H1 (cell line): ENCODE results near the gene LHFPL2. TPM values are rescaled to one million over a fixed set of nuclear protein-coding genes. Genes with fewer than 3 reads are reported as not detected.

Source experiments
- CTCF ChIA-PET: fragments of 300-600 bp; sonication (Branson Sonifier 250); formaldehyde crosslinking; loops from one replicate; lab custom pipeline; 2021; ENCODE audit not compliant: partially characterized antibody; lab: Charles Lee
- POLR2A ChIA-PET: fragments of 300-600 bp; sonication (Branson Sonifier 250); formaldehyde crosslinking; loops from one replicate; lab custom pipeline; 2021; ENCODE audit warnings: inconsistent platforms; ENCODE audit not compliant: partially characterized antibody; lab: Charles Lee
- DNase-seq, 2 experiments: peaks; one replicate each; pipeline versions ENCODE4 v3.0.0 to v3.0.0-alpha.2; 2010 to 2022; ENCODE audit warnings: low spot score in 2 of 2, low read depth in 1 of 2, mixed read lengths in 1 of 2
- FAIRE-seq: peaks from 2 replicates; lab custom pipeline; 2011; peaks lifted over from hg19 to GRCh38; lab: Jason Lieb, UNC
- H2AFZ ChIP-seq: 2 replicates; pipeline ENCODE4 v1.8.1; 2012; ENCODE audit warnings: low read length, inconsistent platforms
- H2AK5ac ChIP-seq: 2 replicates; pipeline ENCODE4 v1.6.1; 2013; ENCODE audit warnings: low read depth, low read length
- H2BK120ac ChIP-seq: replicated peaks from 2 replicates; pipeline ENCODE3; 2013; ENCODE audit warnings: low read depth, low read length, inconsistent platforms
- H2BK12ac ChIP-seq: 2 replicates; pipeline ENCODE4 v1.6.1; 2013; ENCODE audit warnings: low read depth, low read length
- H2BK15ac ChIP-seq: 2 replicates; pipeline ENCODE4 v1.6.1; 2013; ENCODE audit warnings: low read length
- H2BK20ac ChIP-seq: 2 replicates; pipeline ENCODE4 v1.6.1; 2013; ENCODE audit warnings: low read length
- H2BK5ac ChIP-seq: 2 replicates; pipeline ENCODE4 v1.6.1; 2013; ENCODE audit warnings: low read depth, low read length
- H3K14ac ChIP-seq: 2 replicates; pipeline ENCODE4 v1.6.1; 2013; ENCODE audit warnings: inconsistent platforms; ENCODE audit not compliant: insufficient read length
- H3K18ac ChIP-seq: 2 replicates; pipeline ENCODE4 v1.6.1; 2013; ENCODE audit warnings: low read length; ENCODE audit errors: extremely low read depth
- H3K23ac ChIP-seq: 2 replicates; pipeline ENCODE4 v1.6.1; 2013; ENCODE audit warnings: inconsistent platforms; ENCODE audit not compliant: insufficient read length
- H3K23me2 ChIP-seq: 2 replicates; pipeline ENCODE4 v1.6.1; 2013; ENCODE audit warnings: low read depth, low read length
- H3K27ac ChIP-seq: 2 replicates; pipeline ENCODE4 v1.6.1; 2011; ENCODE audit warnings: low read depth, low read length, inconsistent platforms
- H3K27me3 ChIP-seq, 4 experiments: replicated peaks in 1 of 4; 1 replicate in 1 of 4; 2 replicates in 3 of 4; pipeline versions ENCODE4 v1.6.1 to v1.8.1; 2011 to 2013; ENCODE audit warnings: low read length in 3 of 4, mild to moderate bottlenecking in 3 of 4, inconsistent platforms in 2 of 4, mixed read lengths in 2 of 4, moderate library complexity in 1 of 4; ENCODE audit not compliant: control insufficient read depth in 3 of 4, insufficient read depth in 3 of 4; ENCODE audit errors: extremely low read depth in 1 of 4
- H3K36me3 ChIP-seq, 4 experiments: 2 replicates each; pipeline versions ENCODE4 v1.6.1 to v1.8.1; 2011 to 2013; ENCODE audit warnings: mild to moderate bottlenecking in 4 of 4, low read length in 3 of 4, moderate library complexity in 2 of 4, control low read depth in 1 of 4, inconsistent platforms in 1 of 4; ENCODE audit not compliant: insufficient read depth in 4 of 4, control insufficient read depth in 2 of 4
- H3K4ac ChIP-seq: replicated peaks from 2 replicates; pipeline ENCODE3; 2013; ENCODE audit warnings: low read length, low read depth, mixed read lengths, inconsistent platforms; ENCODE audit not compliant: insufficient read length
- H3K4me1 ChIP-seq, 4 experiments: replicated peaks in 1 of 4; 1 replicate in 1 of 4; 2 replicates in 3 of 4; pipeline versions ENCODE4 v1.6.1 to v1.8.1; 2011 to 2013; ENCODE audit warnings: low read length in 3 of 4, inconsistent platforms in 2 of 4, mixed read lengths in 1 of 4; ENCODE audit not compliant: insufficient read depth in 4 of 4, control insufficient read depth in 3 of 4
- H3K4me2 ChIP-seq, 2 experiments: 2 replicates each; pipeline versions ENCODE4 v1.6.1 to v1.8.1; 2011 to 2013; ENCODE audit warnings: low read depth in 2 of 2, low read length in 2 of 2, control low read depth in 1 of 2, inconsistent platforms in 1 of 2, mild to moderate bottlenecking in 1 of 2; ENCODE audit not compliant: insufficient read depth in 1 of 2
- H3K4me3 ChIP-seq, 4 experiments: fragments of 200-600, 300-600 bp in 1 of 4; sonication (generic), shearing (Covaris generic), sonication (Bioruptor Twin) in 1 of 4; 2 replicates each; pipeline versions ENCODE4 v1.5.1 to v1.8.1; 2011 to 2016; ENCODE audit warnings: low read length in 4 of 4, low read depth in 3 of 4, control low read depth in 2 of 4, inconsistent platforms in 2 of 4, mild to moderate bottlenecking in 2 of 4, mixed read lengths in 1 of 4, moderate library complexity in 1 of 4; ENCODE audit not compliant: insufficient read depth in 2 of 4; ENCODE audit errors: extremely low read depth in 1 of 4
- H3K56ac ChIP-seq: replicated peaks from 2 replicates; pipeline ENCODE3; 2013; ENCODE audit warnings: low read depth, mild to moderate bottlenecking, mixed read lengths, low read length, inconsistent platforms; ENCODE audit not compliant: insufficient read length
- H3K79me1 ChIP-seq: 2 replicates; pipeline ENCODE4 v1.6.1; 2013; ENCODE audit warnings: low read depth, low read length, control low read depth
- H3K79me2 ChIP-seq, 2 experiments: 2 replicates each; pipeline versions ENCODE4 v1.6.1 to v1.8.1; 2012 to 2013; ENCODE audit warnings: low read length in 2 of 2, mild to moderate bottlenecking in 2 of 2, inconsistent platforms in 1 of 2; ENCODE audit not compliant: insufficient read depth in 2 of 2, control insufficient read depth in 1 of 2
- H3K9ac ChIP-seq, 4 experiments: replicated peaks in 1 of 4; 1 replicate in 1 of 4; 2 replicates in 3 of 4; pipeline versions ENCODE4 v1.6.1 to v1.8.1; 2011 to 2013; ENCODE audit warnings: low read depth in 3 of 4, low read length in 3 of 4, control low read depth in 2 of 4, mild to moderate bottlenecking in 2 of 4, moderate library complexity in 2 of 4, inconsistent platforms in 1 of 4; ENCODE audit errors: extremely low read depth in 1 of 4
- H3K9me3 ChIP-seq, 2 experiments: 2 replicates each; pipeline versions ENCODE4 v1.6.1 to v1.8.1; 2012 to 2013; ENCODE audit warnings: mild to moderate bottlenecking in 2 of 2, moderate library complexity in 2 of 2, control low read depth in 1 of 2, inconsistent platforms in 1 of 2, low read depth in 1 of 2, low read length in 1 of 2, mixed read lengths in 1 of 2; ENCODE audit not compliant: insufficient read depth in 2 of 2
- H4K20me1 ChIP-seq, 2 experiments: replicated peaks in 1 of 2; 2 replicates each; pipeline versions ENCODE3 to v1.8.1; 2011 to 2013; ENCODE audit warnings: inconsistent platforms in 2 of 2, low read length in 2 of 2, mild to moderate bottlenecking in 1 of 2; ENCODE audit not compliant: insufficient read depth in 2 of 2, control insufficient read depth in 1 of 2
- H4K5ac ChIP-seq: 2 replicates; pipeline ENCODE4 v1.6.1; 2013; ENCODE audit warnings: low read length, low read depth, mixed read lengths, inconsistent platforms; ENCODE audit not compliant: insufficient read length
- H4K8ac ChIP-seq: 2 replicates; pipeline ENCODE4 v1.8.0; 2013; ENCODE audit warnings: mild to moderate bottlenecking, moderate library complexity, low read length, inconsistent platforms; ENCODE audit not compliant: insufficient read depth; ENCODE audit errors: extremely low read depth
- H4K91ac ChIP-seq: replicated peaks from 2 replicates; pipeline ENCODE3; 2013; ENCODE audit warnings: low read length, mixed read lengths, inconsistent platforms; ENCODE audit not compliant: insufficient read length
- ASH2L ChIP-seq: fragments of 200-600, 300-600 bp; sonication (generic); IDR thresholded peaks from one replicate; pipeline ENCODE4 v1.7.1; 2017; ENCODE audit warnings: low read length
- CBX5 ChIP-seq: fragments of 300-800, 300-1000 bp; sonication (generic); IDR thresholded peaks from 2 replicates; pipeline ENCODE4 v1.7.1; 2016; ENCODE audit warnings: antibody characterized with exemption, low read length, low read depth
- CEBPB ChIP-seq: IDR thresholded peaks from 2 replicates; pipeline ENCODE4 v1.6.1; 2012; ENCODE audit warnings: low read depth, low read length
- EP300 ChIP-seq, 2 experiments: IDR thresholded peaks; 1 replicate in 1 of 2; 2 replicates in 1 of 2; pipeline ENCODE4 v1.6.1; 2011 to 2012; ENCODE audit warnings: low read depth in 2 of 2, low read length in 2 of 2, mild to moderate bottlenecking in 2 of 2, borderline replicate concordance in 1 of 2, inconsistent platforms in 1 of 2, moderate library complexity in 1 of 2
- MAFK ChIP-seq: IDR thresholded peaks from 2 replicates; pipeline ENCODE4 v1.6.1; 2012; ENCODE audit warnings: low read depth, mild to moderate bottlenecking, improper control_type of control experiment, low read length
- NANOG ChIP-seq: IDR thresholded peaks from 2 replicates; pipeline ENCODE4 v1.6.1; 2011; ENCODE audit warnings: low read length, low read depth, mild to moderate bottlenecking, inconsistent platforms; ENCODE audit not compliant: insufficient read depth, poor library complexity, severe bottlenecking
- POLR2AphosphoS5 ChIP-seq: IDR thresholded peaks from 2 replicates; pipeline ENCODE4 v1.6.1; 2011; ENCODE audit warnings: low read depth, low read length
- RFX5 ChIP-seq: IDR thresholded peaks from 2 replicates; pipeline ENCODE4 v1.6.1; 2011; ENCODE audit warnings: low read depth, low read length, improper control_type of control experiment, borderline replicate concordance
- SP2 ChIP-seq: IDR thresholded peaks from 2 replicates; pipeline ENCODE4 v1.6.1; 2012; ENCODE audit warnings: mild to moderate bottlenecking, low read length, inconsistent platforms
- SUZ12 ChIP-seq: fragments of 200-600 bp; sonication (generic); IDR thresholded peaks from 2 replicates; pipeline ENCODE4 v1.6.1; 2012; ENCODE audit warnings: mild to moderate bottlenecking, inconsistent platforms, low read length, moderate library complexity, mixed read lengths
- TAF7 ChIP-seq: optimal IDR thresholded peaks from 2 replicates; pipeline ENCODE3; 2011; ENCODE audit warnings: low read depth, mild to moderate bottlenecking, inconsistent platforms, low read length, moderate library complexity, borderline replicate concordance
- WGBS, 2 experiments: shearing (Covaris generic) in 1 of 2; methylation state at CpG; one replicate each; pipeline versions ENCODE4 v1.1.6 to v1.1.7; 2013 to 2015; ENCODE audit warnings: low lambda C conversion rate in 2 of 2, mixed read lengths in 2 of 2, inconsistent platforms in 1 of 2, low coverage in 1 of 2, missing lambda C conversion rate in 1 of 2; ENCODE audit not compliant: insufficient replicate concordance in 2 of 2, insufficient coverage in 1 of 2, insufficient read length in 1 of 2; ENCODE audit errors: extremely low coverage in 1 of 2, missing lambda C conversion rate in 1 of 2; 5-methylcytosine and 5-hydroxymethylcytosine counted together
- polyA plus RNA-seq, 7 experiments: library from polyadenylated mRNA; depleted of rRNA in 3 of 7; stranded (reverse) in 5 of 7; unstranded in 2 of 7; fragments of >200 nt in 5 of 7; fragments of 200-250 nt in 2 of 7; gene quantifications; 1 replicate in 5 of 7; 2 replicates in 1 of 7; 4 replicates in 1 of 7; pipeline versions ENCODE4 v1.2.1 to v1.2.3, GENCODE V29; 2011 to 2013; ENCODE audit warnings: missing spikeins in 2 of 7, mixed read lengths in 2 of 7
- total RNA-seq: library from RNA; stranded (reverse); fragmentation: NEBNext Ultra II Directional; extraction: Animal tissue kit (Norgen Biotek cat#: 25700); gene quantifications from 2 replicates; pipeline ENCODE4 v1.2.1, GENCODE V29; 2021

The LHFPL2 gene
- total and polyA plus RNA-seq, 2 of the 8 experiments (the other 6 are each of a cell fraction or from before 2014, with no cell fraction given), result 9.6 to 43.0 TPM

DNA sequence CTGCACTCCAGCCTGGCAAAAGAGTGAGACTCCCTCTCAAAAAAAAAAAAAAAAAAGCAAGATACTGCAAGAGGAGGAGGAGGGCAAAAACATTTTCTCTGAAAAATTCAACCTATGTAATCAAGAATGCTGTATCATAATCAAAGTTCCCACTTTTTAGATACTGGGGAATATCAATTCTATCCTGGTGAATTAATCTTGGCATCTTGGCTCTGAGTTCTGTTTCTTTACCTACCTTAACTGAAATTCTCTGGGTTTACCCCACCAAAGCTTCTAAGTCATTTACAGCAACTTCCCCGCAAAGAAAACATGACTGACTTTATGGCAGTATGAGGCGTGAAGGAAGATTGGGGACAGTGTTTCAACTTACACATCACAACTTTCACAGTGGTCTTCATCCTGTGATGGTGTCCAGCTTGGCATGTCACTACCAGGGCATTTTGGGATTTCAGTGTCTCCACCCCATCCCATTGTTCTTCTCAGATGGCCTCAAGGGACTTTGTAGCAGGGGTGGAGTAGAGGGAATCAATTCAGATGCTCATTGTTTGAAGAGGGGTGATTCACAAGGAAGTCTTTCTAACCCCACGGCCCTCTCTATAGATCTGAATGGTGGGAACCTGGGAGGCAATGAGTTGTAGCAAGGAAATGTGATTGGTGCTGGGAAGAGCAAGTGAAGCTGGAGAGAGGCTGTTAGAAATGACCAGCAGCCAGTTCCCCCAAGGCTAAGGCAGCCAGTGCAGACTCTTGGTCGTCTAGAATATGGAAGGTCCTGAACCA lies 157.7 kb downstream of the LHFPL2 start:
- Histone ChIP-seq H2BK5ac (no peak overlapping the region), H3K9me3 (no peaks in the 10 kb centered on the region), H3K27ac (no peak overlapping the region), H3K79me1 (peaks cover 8% of the 10 kb centered on the region), H4K20me1 (peaks cover 1 to 7% of the 10 kb centered on the region in 2 experiments), H2AFZ (no peak overlapping the region), H3K23ac (no peak overlapping the region), H4K91ac (no peak overlapping the region), H3K4me1 (peaks cover 0 to 10% (median 7%) of the 10 kb centered on the region in 4 experiments; a peak in 5 of 7 replicates), H2BK15ac (no peak overlapping the region), H4K8ac (no peak overlapping the region), H3K18ac (no peak overlapping the region), H2BK12ac (no peak overlapping the region), H4K5ac (no peak overlapping the region), H2BK120ac (no peak overlapping the region), H3K4ac (no peak overlapping the region), H2AK5ac (no peak overlapping the region), H3K56ac (no peak overlapping the region), H3K23me2 (no peaks in the 10 kb centered on the region; the same call in 1 of the 2 replicates), H3K4me2 (no peak overlapping the region), H3K4me3 (no peak overlapping the region), H2BK20ac (no peak overlapping the region), H3K36me3 (peaks cover 0 to 18% (median 3%) of the 10 kb centered on the region in 4 experiments; a peak in 5 of 8 replicates), H3K9ac (no peak overlapping the region), H3K14ac (no peak overlapping the region), H3K27me3 (no peaks in the 10 kb centered on the region), H3K79me2 (peaks cover 4 to 18% of the 10 kb centered on the region in 2 experiments; a peak in 3 of 4 replicates)
- FAIRE-seq (no peak), DNase-seq (no peak)
- WGBS, 2 experiments, result 89% methylated on average over 4 of the region's 4 CpGs; no CpG with 5 or more reads in 1 of the 2 experiments
- ChIA-PET POLR2A (interaction anchor here (0.6 to 1.4 kb wide), 4 partner anchors 8 to 394 kb away, joined by 3 to 6 read pairs (median 3); no protein-coding TSS in a partner anchor), CTCF (interaction anchor here (0.9 to 3.6 kb wide), 6 partner anchors 20 to 531 kb away, joined by 3 to 10 read pairs (median 4); no protein-coding TSS in a partner anchor)
- TF ChIP-seq SUZ12 (no peak), POLR2AphosphoS5 (no peak), ASH2L (no peak), MAFK (no peak), TAF7 (no peak), SP2 (no peak), CEBPB (no peak), RFX5 (no peak), CBX5 (no peak), NANOG (no peak), EP300 (IDR thresholded peaks at IDR 0.05; ENCODE audit: borderline replicate concordance in 1 of 2, low read depth in 2 of 2, low read length in 2 of 2) (no peak)
